ENCODE data around the gene SLC25A15. TPM values are rescaled to one million over a fixed set of nuclear protein-coding genes. Genes with fewer than 3 reads are reported as not detected.

Gene SLC25A15
- total RNA-seq, 1 experiment from 2014 or later: 20.2 TPM

- TF ChIP-seq ZNF281 (CRISPR knock-in tag; IDR thresholded peaks at IDR 0.05) (no peak), IRF1 (CRISPR knock-in tag; IDR thresholded peaks at IDR 0.05) (no peak)
Measured at GRCh38 chr13:40790154-40790616, 774 bp downstream of the SLC25A15 start (continued).

GRCh38 chr13:40792284-40793051 is 3.1 kb downstream of the SLC25A15 start:
- POLR2A ChIA-PET: no interaction called here
- peaks cover 11% of the 10 kb centered on the region for H3K4me1 Mint-ChIP-seq

GRCh38 chr13:40793339-40793738 is 3.9 kb downstream of the SLC25A15 start:
- Mint-ChIP-seq H3K27me3 (ENCODE audit: low read depth) (no peaks in the 10 kb centered on the region), H3K4me3 (no peak overlapping the region), H3K36me3 (peaks cover 3% of the 10 kb centered on the region; the same call in 1 of the 2 replicates), H3K4me1 (peaks cover 11% of the 10 kb centered on the region), H3K27ac (no peak overlapping the region), H3K9me3 (no peaks in the 10 kb centered on the region)
- DNase-seq (ENCODE audit: low spot score): no peak
- ChIA-PET CTCF (interaction anchor here (1.4 kb wide), 1 partner anchor 21 kb away, joined by 5 read pairs; no protein-coding TSS in a partner anchor), POLR2A (no interaction called here)
- no peak for ATAC-seq
- TF ChIP-seq EMX1 (CRISPR knock-in tag; IDR thresholded peaks at IDR 0.05) (no peak), FOXJ3 (CRISPR knock-in tag; IDR thresholded peaks at IDR 0.05; ENCODE audit: borderline replicate concordance) (no peak), ZNF263 (CRISPR knock-in tag; IDR thresholded peaks at IDR 0.05; ENCODE audit: low read depth) (no peak), ZNF317 (CRISPR knock-in tag; IDR thresholded peaks at IDR 0.05; ENCODE audit: borderline replicate concordance, low read depth) (no peak), CREB1 (CRISPR knock-in tag; IDR thresholded peaks at IDR 0.05) (no peak), ZBTB21 (CRISPR knock-in tag; IDR thresholded peaks at IDR 0.05; ENCODE audit: borderline replicate concordance) (no peak), ARID4B (CRISPR knock-in tag; IDR thresholded peaks at IDR 0.05; ENCODE audit: borderline replicate concordance) (no peak), ZNF416 (CRISPR knock-in tag; IDR thresholded peaks at IDR 0.05) (no peak), NR2C2 (CRISPR knock-in tag; IDR thresholded peaks at IDR 0.05) (no peak)

More at GRCh38 chr13:40792284-40793051, 3.1 kb downstream of the SLC25A15 start:
- Mint-ChIP-seq H3K4me3 (no peak overlapping the region), H3K27me3 (ENCODE audit: low read depth) (no peaks in the 10 kb centered on the region), H3K9me3 (no peaks in the 10 kb centered on the region), H3K27ac (peak overlapping the region; percentile 66; the same call in 1 of the 2 replicates), H3K36me3 (peaks cover 3% of the 10 kb centered on the region; the same call in 1 of the 2 replicates)
- no peak for ATAC-seq
- CTCF ChIA-PET: no interaction called here
- no peak for TF ChIP-seq USF2 (CRISPR knock-in tag; IDR thresholded peaks at IDR 0.05)
- TF ChIP-seq PRDM15 (CRISPR knock-in tag; IDR thresholded peaks at IDR 0.05): no peak
- no peak for TF ChIP-seq GRHL2 (CRISPR knock-in tag; IDR thresholded peaks at IDR 0.05; ENCODE audit: insufficient replicate concordance, severe bottlenecking)
- TF ChIP-seq TP53 (CRISPR knock-in tag; IDR thresholded peaks at IDR 0.05): no peak
- no peak for TF ChIP-seq NR2C2 (CRISPR knock-in tag; IDR thresholded peaks at IDR 0.05)
- DNase-seq (ENCODE audit: low spot score): no peak

Measured in WTC11 (cell line).